H1 (cell line): ENCODE data around the gene FAM161A. TPM values are rescaled to one million over a fixed set of nuclear protein-coding genes. Genes with fewer than 3 reads are reported as not detected.
A peak's percentile ranks its signal among the peaks of the same experiment; 100 is the strongest.

Source experiments
- ATF3 ChIP-seq: IDR thresholded peaks from 2 replicates; pipeline ENCODE4 v1.6.1; 2011; ENCODE audit warnings: low read depth, mild to moderate bottlenecking, low read length; ENCODE audit not compliant: insufficient read depth
- BACH1 ChIP-seq: IDR thresholded peaks from 2 replicates; pipeline ENCODE4 v1.6.1; 2012; ENCODE audit warnings: low read length, improper control_type of control experiment
- KDM4A ChIP-seq: IDR thresholded peaks from one replicate; pipeline ENCODE4 v1.7.1; 2012; ENCODE audit warnings: low read depth, mild to moderate bottlenecking, moderate library complexity, low read length, inconsistent platforms; ENCODE audit not compliant: severe bottlenecking
- NRF1 ChIP-seq: IDR thresholded peaks from 2 replicates; pipeline ENCODE4 v1.6.1; 2011; ENCODE audit warnings: mild to moderate bottlenecking, low read depth, low read length, improper control_type of control experiment
- PHF8 ChIP-seq: fragments of 200-600 bp; sonication (generic); conservative IDR thresholded peaks from 2 replicates; pipeline ENCODE4 v1.7.1; 2012; ENCODE audit warnings: low read depth, mild to moderate bottlenecking, inconsistent platforms, low read length, moderate library complexity
- RBBP5 ChIP-seq: IDR thresholded peaks from 2 replicates; pipeline ENCODE4 v1.7.1; 2012; ENCODE audit warnings: low read depth, mild to moderate bottlenecking, inconsistent platforms, low read length, moderate library complexity, borderline replicate concordance
- SP1 ChIP-seq: IDR thresholded peaks from 2 replicates; pipeline ENCODE4 v1.6.1; 2011; ENCODE audit warnings: low read depth, low read length
- SP2 ChIP-seq: IDR thresholded peaks from 2 replicates; pipeline ENCODE4 v1.6.1; 2012; ENCODE audit warnings: mild to moderate bottlenecking, low read length, inconsistent platforms
- TBP ChIP-seq: IDR thresholded peaks from 2 replicates; pipeline ENCODE4 v1.6.1; 2011; ENCODE audit warnings: low read depth, low read length, improper control_type of control experiment
- polyA plus RNA-seq, 7 experiments: library from polyadenylated mRNA; depleted of rRNA in 3 of 7; stranded (reverse) in 5 of 7; unstranded in 2 of 7; fragments of >200 nt in 5 of 7; fragments of 200-250 nt in 2 of 7; gene quantifications; 1 replicate in 5 of 7; 2 replicates in 1 of 7; 4 replicates in 1 of 7; pipeline versions ENCODE4 v1.2.1 to v1.2.3, GENCODE V29; 2011 to 2013; ENCODE audit warnings: missing spikeins in 2 of 7, mixed read lengths in 2 of 7
- total RNA-seq: library from RNA; stranded (reverse); fragmentation: NEBNext Ultra II Directional; extraction: Animal tissue kit (Norgen Biotek cat#: 25700); gene quantifications from 2 replicates; pipeline ENCODE4 v1.2.1, GENCODE V29; 2021
- TF ChIP-seq, protein P1 (sequence below), 3 experiments: IDR thresholded peaks; 1 replicate in 2 of 3; 2 replicates in 1 of 3; pipeline versions ENCODE4 v1.5.1 to v1.6.1; 2011; ENCODE audit warnings: low read length in 3 of 3, mild to moderate bottlenecking in 3 of 3, inconsistent platforms in 2 of 3, low read depth in 1 of 3, moderate library complexity in 1 of 3; ENCODE audit not compliant: insufficient read depth in 1 of 3; ENCODE audit errors: control extremely low read depth in 1 of 3

FAM161A gene
- total and polyA plus RNA-seq, 2 of the 8 experiments (the other 6 are each of a cell fraction or from before 2014, with no cell fraction given): 1.6 to 9.7 TPM

DNA sequence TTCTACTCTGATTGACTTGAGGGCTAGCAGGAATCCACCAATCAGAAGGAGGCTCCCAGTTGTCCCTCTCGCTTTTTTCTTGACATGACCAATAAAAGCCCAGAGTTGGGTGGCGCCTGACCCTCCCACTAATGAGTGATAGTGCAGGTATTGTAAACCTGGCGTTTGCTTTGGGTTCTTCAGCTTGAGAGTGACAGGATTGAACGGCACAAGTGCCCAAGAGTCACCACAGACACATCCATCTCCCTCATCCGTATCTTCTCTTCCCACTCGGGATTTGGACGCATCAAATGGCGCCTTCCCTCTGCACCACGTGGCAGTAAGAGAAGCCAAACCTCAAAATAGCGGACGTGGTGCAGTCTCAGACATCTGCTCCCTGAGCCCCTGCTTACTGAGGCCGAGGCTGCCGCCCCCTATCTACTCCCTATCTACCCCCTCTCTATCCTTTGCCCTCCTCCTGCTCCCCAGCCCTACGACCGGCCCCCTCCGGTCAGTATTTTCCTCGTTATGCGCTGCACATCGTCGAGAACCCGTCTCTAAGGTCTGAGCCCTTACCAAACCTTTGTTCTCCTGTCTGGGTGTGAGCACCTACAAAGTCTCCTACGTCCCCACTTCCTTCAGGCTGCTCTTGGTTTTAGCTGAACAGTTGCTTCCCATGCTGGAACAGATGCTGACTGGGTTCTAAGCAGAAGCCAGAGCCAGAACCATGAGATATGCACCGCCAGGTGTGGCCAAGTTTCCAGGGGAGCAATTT, 881 bp upstream of the FAM161A start (continued):
- TF ChIP-seq, protein P1, sequence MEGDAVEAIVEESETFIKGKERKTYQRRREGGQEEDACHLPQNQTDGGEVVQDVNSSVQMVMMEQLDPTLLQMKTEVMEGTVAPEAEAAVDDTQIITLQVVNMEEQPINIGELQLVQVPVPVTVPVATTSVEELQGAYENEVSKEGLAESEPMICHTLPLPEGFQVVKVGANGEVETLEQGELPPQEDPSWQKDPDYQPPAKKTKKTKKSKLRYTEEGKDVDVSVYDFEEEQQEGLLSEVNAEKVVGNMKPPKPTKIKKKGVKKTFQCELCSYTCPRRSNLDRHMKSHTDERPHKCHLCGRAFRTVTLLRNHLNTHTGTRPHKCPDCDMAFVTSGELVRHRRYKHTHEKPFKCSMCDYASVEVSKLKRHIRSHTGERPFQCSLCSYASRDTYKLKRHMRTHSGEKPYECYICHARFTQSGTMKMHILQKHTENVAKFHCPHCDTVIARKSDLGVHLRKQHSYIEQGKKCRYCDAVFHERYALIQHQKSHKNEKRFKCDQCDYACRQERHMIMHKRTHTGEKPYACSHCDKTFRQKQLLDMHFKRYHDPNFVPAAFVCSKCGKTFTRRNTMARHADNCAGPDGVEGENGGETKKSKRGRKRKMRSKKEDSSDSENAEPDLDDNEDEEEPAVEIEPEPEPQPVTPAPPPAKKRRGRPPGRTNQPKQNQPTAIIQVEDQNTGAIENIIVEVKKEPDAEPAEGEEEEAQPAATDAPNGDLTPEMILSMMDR (IDR thresholded peaks at IDR 0.05; ENCODE audit: control extremely low read depth in 1 of 3, insufficient read depth in 1 of 3, low read depth in 1 of 3, low read length in 3 of 3): peak in 1 of 3 experiments; percentile 10; a peak in 2 of 4 replicates
- TF ChIP-seq SP1 (peak; percentile 96), KDM4A (peak; percentile 58), NRF1 (no peak), TBP (peak; percentile 23; the same call in 1 of the 2 replicates), RBBP5 (0 out of 2 replicates have a peak, but pooled peaks have one; percentile 14), ATF3 (no peak), PHF8 (peak; percentile 44), BACH1 (peak; percentile 40), SP2 (peak; percentile 83)
